Lung (tissue), 12 donors: ENCODE results near the gene NADK2. TPM values are rescaled to one million over a fixed set of nuclear protein-coding genes. Genes with fewer than 3 reads are reported as not detected.
"Not testable (repeated sequence)": the region's sequence is repeated elsewhere in the genome, so short reads cannot be mapped to it uniquely, and the experiment has no call there.

ENCODE experiments used
- ATAC-seq: fragments of 200-7000 bp; cut with Tn5 transposase; one replicate; pipeline ENCODE4 v1.9.1; 2020; ENCODE audit warnings: moderate number of reproducible peaks; ENCODE audit not compliant: insufficient read depth, low FRiP score
- DNase-seq, 3 donors: peaks; one replicate each; pipeline ENCODE4 v3.0.0-alpha.2; 2013 to 2017
- H3K27ac ChIP-seq, 2 donors: one replicate each; pipeline ENCODE4 v1.5.1; 2013; ENCODE audit warnings: mild to moderate bottlenecking in 2 of 2, moderate library complexity in 2 of 2, control low read depth in 1 of 2, inconsistent platforms in 1 of 2, low read depth in 1 of 2, low read length in 1 of 2
- H3K27me3 ChIP-seq, 3 donors: one replicate each; pipeline ENCODE4 v1.5.1; 2013; ENCODE audit warnings: low read length in 2 of 3; ENCODE audit not compliant: control insufficient read depth in 3 of 3, insufficient read depth in 3 of 3
- H3K36me3 ChIP-seq, 4 donors: one replicate each; pipeline ENCODE4 v1.5.1; 2013; ENCODE audit warnings: low read length in 4 of 4, mild to moderate bottlenecking in 1 of 4, moderate library complexity in 1 of 4; ENCODE audit not compliant: control insufficient read depth in 4 of 4, insufficient read depth in 4 of 4
- H3K4me1 ChIP-seq, 5 donors: one replicate each; pipeline ENCODE4 v1.5.1; 2013; ENCODE audit warnings: low read length in 5 of 5, mild to moderate bottlenecking in 2 of 5, moderate library complexity in 1 of 5; ENCODE audit not compliant: control insufficient read depth in 5 of 5, insufficient read depth in 5 of 5
- H3K4me3 ChIP-seq: one replicate; pipeline ENCODE4 v1.5.1; 2013; ENCODE audit warnings: mild to moderate bottlenecking, control low read depth, moderate library complexity
- H3K9ac ChIP-seq, 2 donors: one replicate each; pipeline ENCODE4 v1.5.1; 2013; ENCODE audit warnings: low read length in 2 of 2, control low read depth in 1 of 2; ENCODE audit not compliant: insufficient read depth in 1 of 2
- H3K9me3 ChIP-seq, 4 donors: one replicate each; pipeline ENCODE4 v1.5.1; 2013; ENCODE audit warnings: low read length in 3 of 4, mild to moderate bottlenecking in 1 of 4, moderate library complexity in 1 of 4; ENCODE audit not compliant: control insufficient read depth in 4 of 4, insufficient read depth in 3 of 4
- CTCF ChIP-seq: IDR thresholded peaks from 2 replicates; pipeline ENCODE4 v1.5.1; 2012; ENCODE audit warnings: mild to moderate bottlenecking; ENCODE audit errors: control extremely low read depth, extremely low read depth
- WGBS, 2 donors: extraction: QIAGEN DNeasy Blood & Tissue Kit; methylation state at CpG; one replicate each; pipeline ENCODE4 v1.1.7; 2013; 5-methylcytosine and 5-hydroxymethylcytosine counted together
- polyA plus RNA-seq, 2 donors: library from polyadenylated mRNA; stranded (reverse); fragments of 200-250 nt; gene quantifications; one replicate each; pipeline ENCODE4 v1.2.1, GENCODE V29; 2013
- total RNA-seq, 2 donors: library from RNA; depleted of rRNA in 1 of 2; stranded (reverse); fragments of >200 nt in 1 of 2; gene quantifications; one replicate each; pipeline ENCODE4 v1.2.1, GENCODE V29; 2014 to 2021
- donor health status: control.
- donor health status: control.
- donor health status: Bipolar disorder and iron deficiency.
- donor health status: healthy.
- donor health status: DM: yes; HTN: yes; CAD: no.

The NADK2 gene
- total and polyA plus RNA-seq, 4 donors, result 8.4 to 37.9 (median 16.2) TPM

- H3K9me3 ChIP-seq, result no peaks in the 10 kb centered on the region
- peaks cover 0 to 6% (median 0%) of the 10 kb centered on the region in 5 donors for H3K4me1 ChIP-seq
- H3K27ac ChIP-seq, result no peak overlapping the region
- TF ChIP-seq CTCF, result no peak
- H3K4me3 ChIP-seq, result no peak overlapping the region
- peaks cover 4 to 34% (median 12%) of the 10 kb centered on the region in 4 donors for H3K36me3 ChIP-seq
- ATAC-seq (no peak), DNase-seq (no peak)
- no peaks in the 10 kb centered on the region for H3K27me3 ChIP-seq
- no peak overlapping the region for H3K9ac ChIP-seq
These were observed 43.4 kb downstream of the NADK2 start for GRCh38 chr5:36198281-36198680.

DNA sequence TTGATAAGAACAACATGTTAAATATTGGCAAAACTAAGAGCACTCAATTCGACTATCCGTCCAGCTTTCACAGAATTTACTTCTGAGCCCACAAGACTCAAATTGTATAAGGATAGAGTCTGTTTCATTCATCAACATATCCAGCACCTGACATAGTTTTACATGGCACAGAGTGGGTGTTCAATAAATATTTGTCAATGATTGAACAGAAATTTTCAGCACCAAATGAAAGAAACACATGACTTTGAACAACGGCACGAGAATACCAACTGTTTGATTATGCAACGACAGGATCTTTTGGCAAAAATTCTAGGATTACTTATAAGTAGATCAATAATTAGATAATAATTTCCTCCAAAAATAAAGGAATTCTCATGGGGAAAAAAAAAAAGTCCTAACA lies 48.0 kb downstream of the NADK2 start:
- ATAC-seq (no peak), DNase-seq (no peak)
- H3K27me3 ChIP-seq, result no peaks in the 10 kb centered on the region
- H3K27ac ChIP-seq, result no peak overlapping the region
- peaks cover 0 to 2% (median 0%) of the 10 kb centered on the region in 4 donors for H3K9me3 ChIP-seq
- no peaks in the 10 kb centered on the region for H3K4me1 ChIP-seq
- 96 to 97% methylated on average over 5 of the region's 5 CpGs for WGBS, 2 donors
- H3K4me3 ChIP-seq, result no peak overlapping the region
- no peak for TF ChIP-seq CTCF
- H3K36me3 ChIP-seq, result peaks cover 4 to 37% (median 10%) of the 10 kb centered on the region in 4 donors
- no peak overlapping the region for H3K9ac ChIP-seq

DNA sequence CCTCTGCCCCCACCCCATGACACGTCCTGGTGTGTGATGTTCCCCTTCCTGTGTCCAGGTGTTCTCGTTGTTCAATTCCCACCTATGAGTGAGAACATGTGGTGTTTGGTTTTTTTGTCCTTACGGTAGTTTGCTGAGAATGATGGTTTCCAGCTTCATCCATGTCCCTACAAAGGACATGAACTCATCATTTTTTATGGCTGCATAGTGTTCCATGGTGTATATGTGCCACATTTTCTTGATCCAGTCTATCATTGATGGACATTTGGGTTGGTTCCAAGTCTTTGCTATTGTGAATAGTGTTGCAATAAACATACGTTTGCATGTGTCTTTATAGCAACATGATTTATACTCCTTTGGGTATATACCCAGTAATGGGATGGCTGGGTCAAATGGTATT lies 57.3 kb downstream of the NADK2 start:
- H3K27ac ChIP-seq, H3K4me1 ChIP-seq, H3K4me3 ChIP-seq, ATAC-seq, H3K9ac ChIP-seq, DNase-seq, H3K9me3 ChIP-seq, H3K27me3 ChIP-seq: not testable (repeated sequence)
- H3K36me3 ChIP-seq, result peaks cover 0 to 14% (median 7%) of the 10 kb centered on the region in 4 donors
- 87 to 93% methylated on average over 3 to 4 of the region's 4 CpGs for WGBS, 2 donors

GRCh38 chr5:36181774-36182173 lies 60.0 kb downstream of the NADK2 start:
- ATAC-seq, result no peak
- no peak for DNase-seq
- Histone ChIP-seq H3K9ac (no peak overlapping the region), H3K27me3 (no peaks in the 10 kb centered on the region), H3K9me3 (no peaks in the 10 kb centered on the region), H3K4me1 (no peaks in the 10 kb centered on the region), H3K36me3 (peaks cover 3 to 23% (median 15%) of the 10 kb centered on the region in 4 donors), H3K27ac (no peak overlapping the region), H3K4me3 (no peak overlapping the region)
- WGBS, 2 donors, result 72 to 91% methylated on average over 2 of the region's 2 CpGs
- no peak for TF ChIP-seq CTCF
